ENCODE results near the gene ZAR1. TPM values are rescaled to one million over a fixed set of nuclear protein-coding genes. Genes with fewer than 3 reads are reported as not detected.

ZAR1 gene
- polyA plus RNA-seq, 1 experiment = not detected

GRCh38 chr4:48475770-48476169 lies 14.3 kb upstream of the ZAR1 start:
- peaks cover 23% of the 10 kb centered on the region for H3K27me3 ChIP-seq (ENCODE audit: control insufficient read depth, insufficient read depth, low read length)
- no peak for DNase-seq (ENCODE audit: low read depth, low spot score)
- no peak overlapping the region for H3K4me3 ChIP-seq (ENCODE audit: low read depth, low read length)
- POLR2A ChIA-PET = no interaction called here
- no peak overlapping the region for H3K27ac ChIP-seq (ENCODE audit: low read depth, low read length)
- no peaks in the 10 kb centered on the region for H3K9me3 ChIP-seq (ENCODE audit: control insufficient read depth, insufficient read depth, low read length)
- CTCF ChIA-PET = no interaction called here
- no peak for TF ChIP-seq CTCF (IDR thresholded peaks at IDR 0.05; ENCODE audit: low read depth, low read length)

- no peaks in the 10 kb centered on the region for H3K9me3 ChIP-seq (ENCODE audit: control insufficient read depth, insufficient read depth, low read length)
- DNase-seq (ENCODE audit: low read depth, low spot score) = no peak
- POLR2A ChIA-PET = no interaction called here
- peaks cover 46% of the 10 kb centered on the region for H3K27me3 ChIP-seq (ENCODE audit: control insufficient read depth, insufficient read depth, low read length)
- H3K4me3 ChIP-seq (ENCODE audit: low read depth, low read length) = no peak overlapping the region
- H3K27ac ChIP-seq (ENCODE audit: low read depth, low read length) = no peak overlapping the region
- CTCF ChIA-PET = no interaction called here
- TF ChIP-seq CTCF (IDR thresholded peaks at IDR 0.05; ENCODE audit: low read depth, low read length) = no peak
These were observed 11.8 kb upstream of the ZAR1 start for GRCh38 chr4:48478273-48478672.

GRCh38 chr4:48481581-48481980 lies 8.5 kb upstream of the ZAR1 start:
- Histone ChIP-seq H3K9me3 (ENCODE audit: control insufficient read depth, insufficient read depth, low read length) (peaks cover 4% of the 10 kb centered on the region), H3K4me3 (ENCODE audit: low read depth, low read length) (no peak overlapping the region), H3K27ac (ENCODE audit: low read depth, low read length) (no peak overlapping the region), H3K27me3 (ENCODE audit: control insufficient read depth, insufficient read depth, low read length) (peaks cover 71% of the 10 kb centered on the region)
- CTCF ChIA-PET = no interaction called here
- TF ChIP-seq CTCF (IDR thresholded peaks at IDR 0.05; ENCODE audit: low read depth, low read length) = no peak
- DNase-seq (ENCODE audit: low read depth, low spot score) = no peak
- POLR2A ChIA-PET = no interaction called here

- H3K9me3 ChIP-seq (ENCODE audit: control insufficient read depth, insufficient read depth, low read length) = peaks cover 4% of the 10 kb centered on the region
- peaks cover 69% of the 10 kb centered on the region for H3K27me3 ChIP-seq (ENCODE audit: control insufficient read depth, insufficient read depth, low read length)
- ChIA-PET CTCF (interaction anchor here (0.6 to 1.1 kb wide), 2 partner anchors 480 to 555 kb away, joined by 3 read pairs; no protein-coding TSS in a partner anchor), POLR2A (no interaction called here)
- DNase-seq (ENCODE audit: low read depth, low spot score) = no peak
- H3K4me3 ChIP-seq (ENCODE audit: low read depth, low read length) = 0 out of 2 replicates have a peak within 1 kb of the TSS, but pooled peaks have one; percentile 4
- TF ChIP-seq CTCF (IDR thresholded peaks at IDR 0.05; ENCODE audit: low read depth, low read length) = no peak
- no peak within 1 kb of the TSS for H3K27ac ChIP-seq (ENCODE audit: low read depth, low read length)
These were observed 6.9 kb upstream of the ZAR1 start, which contains the start of gene SLC10A4 for GRCh38 chr4:48483006-48483776. Gene SLC10A4 (plus strand): TSS chr4:48483343. CDS start chr4:48483562, 219 bp downstream.

GRCh38 chr4:48483777-48484493 lies 6.1 kb upstream of the ZAR1 start:
- ChIA-PET POLR2A (no interaction called here), CTCF (interaction anchor here (0.6 kb wide), 2 partner anchors 18 to 554 kb away, joined by 3 read pairs; no protein-coding TSS in a partner anchor)
- Histone ChIP-seq H3K27me3 (ENCODE audit: control insufficient read depth, insufficient read depth, low read length) (peaks cover 76% of the 10 kb centered on the region), H3K4me3 (ENCODE audit: low read depth, low read length) (no peak overlapping the region), H3K27ac (ENCODE audit: low read depth, low read length) (no peak overlapping the region), H3K9me3 (ENCODE audit: control insufficient read depth, insufficient read depth, low read length) (peaks cover 4% of the 10 kb centered on the region)
- DNase-seq (ENCODE audit: low read depth, low spot score) = no peak
- no peak for TF ChIP-seq CTCF (IDR thresholded peaks at IDR 0.05; ENCODE audit: low read depth, low read length)

All from AG04450 (cell line).